Chondrocyte (in vitro differentiated cells): ENCODE measurements around the gene KYNU. TPM values are rescaled to one million over a fixed set of nuclear protein-coding genes. Genes with fewer than 3 reads are reported as not detected.
"Not testable (repeated sequence)": the region's sequence is repeated elsewhere in the genome, so short reads cannot be mapped to it uniquely, and the experiment has no call there.

ENCODE experiments used
- DNase-seq: peaks from one replicate; pipeline ENCODE4 v3.0.0; 2021; ENCODE audit warnings: mixed read lengths, low spot score
- H3K27ac Mint-ChIP-seq: one replicate; pipeline ENCODE4 v1.8.0; 2021; ENCODE audit warnings: mild to moderate bottlenecking, moderate library complexity, mixed read lengths; ENCODE audit not compliant: unreplicated experiment
- H3K27me3 Mint-ChIP-seq: 2 replicates; pipeline ENCODE4 v1.8.0; 2021; ENCODE audit warnings: low read depth, mixed read lengths
- H3K36me3 Mint-ChIP-seq: 2 replicates; pipeline ENCODE4 v1.8.0; 2021; ENCODE audit warnings: low read depth, mixed read lengths
- H3K4me1 Mint-ChIP-seq: 2 replicates; pipeline ENCODE4 v1.8.0; 2021; ENCODE audit warnings: low read depth, mild to moderate bottlenecking, mixed read lengths
- H3K4me3 Mint-ChIP-seq: one replicate; pipeline ENCODE4 v1.8.0; 2021; ENCODE audit warnings: mild to moderate bottlenecking, moderate library complexity, mixed read lengths; ENCODE audit not compliant: unreplicated experiment
- H3K9me3 Mint-ChIP-seq: 2 replicates; pipeline ENCODE4 v1.8.0; 2021; ENCODE audit warnings: low read depth, mixed read lengths
- total RNA-seq: library from RNA; stranded (reverse); gene quantifications from 3 replicates; pipeline ENCODE4 v1.2.1, GENCODE V29; 2021
- TF ChIP-seq, protein P1 (sequence below): fragments of 200-600 bp; sonication (generic); IDR thresholded peaks from 2 replicates; pipeline ENCODE4 v1.5.0; 2021; ENCODE audit warnings: antibody characterized with exemption, mild to moderate bottlenecking, moderate library complexity

The KYNU gene
- total RNA-seq, 1 donor from 2014 or later, result not detected

DNA sequence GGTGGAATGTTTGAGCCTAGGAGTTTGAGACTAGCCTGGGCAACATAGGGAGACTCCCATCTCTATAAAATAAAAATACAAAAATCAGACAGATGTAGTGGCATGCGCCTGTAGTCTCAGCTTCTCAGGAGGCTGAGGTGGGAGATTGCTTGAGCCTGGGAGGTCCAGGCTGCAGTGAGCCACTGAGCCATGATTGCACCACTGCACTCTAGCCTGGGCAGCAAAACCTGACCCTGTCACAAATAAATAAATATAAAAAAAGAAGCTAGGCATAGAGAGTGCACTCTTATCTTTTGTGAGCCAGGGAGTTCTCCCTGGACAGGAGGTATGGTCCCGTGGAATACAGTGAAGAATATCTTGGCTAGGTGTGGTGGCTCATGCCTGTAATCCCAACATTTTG, 11.0 kb upstream of the KYNU start:
- Mint-ChIP-seq H3K4me1 (peaks cover 31% of the 10 kb centered on the region), H3K4me3 (no peak overlapping the region), H3K27ac (no peak overlapping the region), H3K27me3 (no peaks in the 10 kb centered on the region), H3K36me3 (no peaks in the 10 kb centered on the region), H3K9me3 (no peaks in the 10 kb centered on the region)
- TF ChIP-seq, protein P1, sequence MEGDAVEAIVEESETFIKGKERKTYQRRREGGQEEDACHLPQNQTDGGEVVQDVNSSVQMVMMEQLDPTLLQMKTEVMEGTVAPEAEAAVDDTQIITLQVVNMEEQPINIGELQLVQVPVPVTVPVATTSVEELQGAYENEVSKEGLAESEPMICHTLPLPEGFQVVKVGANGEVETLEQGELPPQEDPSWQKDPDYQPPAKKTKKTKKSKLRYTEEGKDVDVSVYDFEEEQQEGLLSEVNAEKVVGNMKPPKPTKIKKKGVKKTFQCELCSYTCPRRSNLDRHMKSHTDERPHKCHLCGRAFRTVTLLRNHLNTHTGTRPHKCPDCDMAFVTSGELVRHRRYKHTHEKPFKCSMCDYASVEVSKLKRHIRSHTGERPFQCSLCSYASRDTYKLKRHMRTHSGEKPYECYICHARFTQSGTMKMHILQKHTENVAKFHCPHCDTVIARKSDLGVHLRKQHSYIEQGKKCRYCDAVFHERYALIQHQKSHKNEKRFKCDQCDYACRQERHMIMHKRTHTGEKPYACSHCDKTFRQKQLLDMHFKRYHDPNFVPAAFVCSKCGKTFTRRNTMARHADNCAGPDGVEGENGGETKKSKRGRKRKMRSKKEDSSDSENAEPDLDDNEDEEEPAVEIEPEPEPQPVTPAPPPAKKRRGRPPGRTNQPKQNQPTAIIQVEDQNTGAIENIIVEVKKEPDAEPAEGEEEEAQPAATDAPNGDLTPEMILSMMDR, result no peak
- DNase-seq, result no peak

- no peak for DNase-seq
- TF ChIP-seq, protein P1, result no peak
- peaks cover 31% of the 10 kb centered on the region for H3K4me1 Mint-ChIP-seq
- no peaks in the 10 kb centered on the region for H3K9me3 Mint-ChIP-seq
- no peak overlapping the region for H3K27ac Mint-ChIP-seq
- H3K4me3 Mint-ChIP-seq, result no peak overlapping the region
- no peaks in the 10 kb centered on the region for H3K27me3 Mint-ChIP-seq
- no peaks in the 10 kb centered on the region for H3K36me3 Mint-ChIP-seq
Measured at GRCh38 chr2:142867136-142867535, 10.3 kb upstream of the KYNU start.

DNA sequence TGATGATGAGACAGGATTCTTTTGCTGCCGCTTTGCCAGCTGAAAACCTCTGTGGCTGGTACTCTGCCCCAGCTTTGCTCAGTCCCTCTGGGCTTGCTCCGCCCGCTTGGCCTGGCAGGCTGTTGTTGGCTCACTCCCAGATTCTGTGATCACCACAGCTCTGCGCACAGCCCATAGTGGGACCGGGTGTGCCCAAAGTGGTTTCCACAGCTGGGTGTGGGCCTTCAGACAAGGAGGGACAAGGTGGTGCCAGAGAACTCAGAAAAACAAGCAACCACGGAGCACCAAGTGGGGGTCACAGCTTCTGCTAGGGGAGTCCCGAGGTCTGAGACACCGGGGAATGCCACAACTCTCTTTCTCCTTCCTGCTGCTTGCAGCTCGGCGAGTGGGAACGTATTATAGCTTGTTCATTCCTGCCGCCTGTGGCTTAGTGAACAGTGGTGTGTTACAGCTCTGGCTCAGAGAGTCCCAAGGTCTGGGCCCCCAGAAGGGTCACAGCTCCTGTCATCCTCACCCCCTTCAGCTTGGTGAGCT, 9.2 kb upstream of the KYNU start:
- Mint-ChIP-seq H3K36me3 (no peaks in the 10 kb centered on the region), H3K9me3 (no peaks in the 10 kb centered on the region), H3K27me3 (no peaks in the 10 kb centered on the region), H3K27ac (peak overlapping the region; percentile 71), H3K4me3 (peak overlapping the region; percentile 43), H3K4me1 (peaks cover 35% of the 10 kb centered on the region)
- peak; percentile 93 for DNase-seq
- TF ChIP-seq, protein P1, result no peak

GRCh38 chr2:142869065-142869460, 8.4 kb upstream of the KYNU start:
- H3K27ac Mint-ChIP-seq, DNase-seq, H3K4me3 Mint-ChIP-seq, H3K9me3 Mint-ChIP-seq, H3K27me3 Mint-ChIP-seq, H3K36me3 Mint-ChIP-seq: not testable (repeated sequence)
- peaks cover 36% of the 10 kb centered on the region for H3K4me1 Mint-ChIP-seq

- H3K9me3 Mint-ChIP-seq, result no peaks in the 10 kb centered on the region
- H3K4me3 Mint-ChIP-seq, result no peak overlapping the region
- H3K36me3 Mint-ChIP-seq, result no peaks in the 10 kb centered on the region
- TF ChIP-seq, protein P1, result no peak
- peaks cover 41% of the 10 kb centered on the region for H3K4me1 Mint-ChIP-seq
- no peaks in the 10 kb centered on the region for H3K27me3 Mint-ChIP-seq
- no peak for DNase-seq
- no peak overlapping the region for H3K27ac Mint-ChIP-seq
Measured at GRCh38 chr2:142869461-142870106, 7.9 kb upstream of the KYNU start.

- Mint-ChIP-seq H3K27ac (no peak overlapping the region), H3K4me3 (no peak overlapping the region), H3K36me3 (no peaks in the 10 kb centered on the region), H3K4me1 (peaks cover 48% of the 10 kb centered on the region), H3K27me3 (no peaks in the 10 kb centered on the region), H3K9me3 (no peaks in the 10 kb centered on the region)
- no peak for DNase-seq
- TF ChIP-seq, protein P1, result no peak
Measured at GRCh38 chr2:142870526-142870925, 6.9 kb upstream of the KYNU start.
